A673 (cell line): ENCODE data around the gene TMEM208. TPM values are rescaled to one million over a fixed set of nuclear protein-coding genes. Genes with fewer than 3 reads are reported as not detected.

ENCODE experiments used
- BruUV-seq: library from RNA; stranded (reverse); fragments of 400-500 nt; replicated peaks from 2 replicates; lab custom pipeline; 2021; lab: Mats Ljungman, UMichigan
- CTCF ChIA-PET: fragments of 300-600 bp; sonication (Branson Sonifier 250); formaldehyde crosslinking; loops from one replicate; lab custom pipeline; 2022; ENCODE audit warnings: antibody characterized with exemption; lab: Charles Lee
- POLR2A ChIA-PET: fragments of 300-600 bp; sonication (Branson Sonifier 250); formaldehyde crosslinking; loops from one replicate; lab custom pipeline; 2022; ENCODE audit warnings: antibody characterized with exemption; ENCODE audit not compliant: low non-redundant PET; lab: Charles Lee
- DNase-seq: peaks from one replicate; pipeline ENCODE4 v3.0.0-alpha.2; 2015; ENCODE audit warnings: low spot score
- H3K27ac ChIP-seq: fragments of 200-600 bp; sonication (generic); 2 replicates; pipeline ENCODE4 v1.5.1; 2016; ENCODE audit warnings: mixed run types, low read depth, mild to moderate bottlenecking, mixed read lengths, antibody characterized with exemption, low read length; ENCODE audit not compliant: poor library complexity, severe bottlenecking
- H3K27me3 ChIP-seq: fragments of 200-600 bp; sonication (generic); replicated peaks from 2 replicates; pipeline ENCODE4 v1.6.1; 2017; ENCODE audit warnings: mixed run types, low read depth, mild to moderate bottlenecking, mixed read lengths, antibody characterized with exemption, low read length; ENCODE audit not compliant: insufficient read depth, poor library complexity
- H3K36me3 ChIP-seq: fragments of 200-600 bp; sonication (generic); 2 replicates; pipeline ENCODE4 v1.6.1; 2016; ENCODE audit warnings: mixed run types, mild to moderate bottlenecking, mixed read lengths, antibody characterized with exemption, low read length; ENCODE audit not compliant: insufficient read depth, poor library complexity, severe bottlenecking
- H3K4me1 ChIP-seq: fragments of 200-600 bp; sonication (generic); 2 replicates; pipeline ENCODE4 v1.6.1; 2017; ENCODE audit warnings: mixed run types, mild to moderate bottlenecking, mixed read lengths, antibody characterized with exemption, low read length; ENCODE audit not compliant: insufficient read depth, poor library complexity, severe bottlenecking
- H3K4me3 ChIP-seq: fragments of 200-600 bp; sonication (generic); 2 replicates; pipeline ENCODE4 v1.5.1; 2016; ENCODE audit warnings: low read depth, mixed run types, mild to moderate bottlenecking, mixed read lengths, low read length; ENCODE audit not compliant: poor library complexity, severe bottlenecking
- H3K9me3 ChIP-seq: fragments of 200-600 bp; sonication (generic); 2 replicates; pipeline ENCODE4 v1.6.1; 2016; ENCODE audit warnings: mixed run types, low read depth, mild to moderate bottlenecking, mixed read lengths, antibody characterized with exemption, low read length; ENCODE audit not compliant: poor library complexity, severe bottlenecking
- CTCF ChIP-seq: fragments of 300-800, 200-600 bp; sonication (generic); conservative IDR thresholded peaks from 2 replicates; pipeline ENCODE4 v1.5.1; 2017; ENCODE audit warnings: low read depth, mild to moderate bottlenecking, antibody characterized with exemption, low read length, moderate library complexity, mixed read lengths
- EZH2 ChIP-seq: fragments of 200-600 bp; sonication (generic); IDR thresholded peaks from 2 replicates; pipeline ENCODE4 v1.6.1; 2017; ENCODE audit warnings: borderline replicate concordance, low read depth, mild to moderate bottlenecking, mixed read lengths, antibody characterized with exemption, low read length; ENCODE audit not compliant: poor library complexity, severe bottlenecking
- intact Hi-C: fragments of 100-400 bp; cut with micrococcal nuclease; formaldehyde crosslinking; loops from one replicate; pipeline ENCODE4 v1.10.0; 2022; ENCODE audit not compliant: unreplicated experiment
- total RNA-seq: library from RNA; stranded (reverse); gene quantifications from 2 replicates; pipeline ENCODE4 v1.2.3, GENCODE V29; 2021

The TMEM208 gene
- total RNA-seq, 1 experiment from 2014 or later = 38.2 TPM

DNA sequence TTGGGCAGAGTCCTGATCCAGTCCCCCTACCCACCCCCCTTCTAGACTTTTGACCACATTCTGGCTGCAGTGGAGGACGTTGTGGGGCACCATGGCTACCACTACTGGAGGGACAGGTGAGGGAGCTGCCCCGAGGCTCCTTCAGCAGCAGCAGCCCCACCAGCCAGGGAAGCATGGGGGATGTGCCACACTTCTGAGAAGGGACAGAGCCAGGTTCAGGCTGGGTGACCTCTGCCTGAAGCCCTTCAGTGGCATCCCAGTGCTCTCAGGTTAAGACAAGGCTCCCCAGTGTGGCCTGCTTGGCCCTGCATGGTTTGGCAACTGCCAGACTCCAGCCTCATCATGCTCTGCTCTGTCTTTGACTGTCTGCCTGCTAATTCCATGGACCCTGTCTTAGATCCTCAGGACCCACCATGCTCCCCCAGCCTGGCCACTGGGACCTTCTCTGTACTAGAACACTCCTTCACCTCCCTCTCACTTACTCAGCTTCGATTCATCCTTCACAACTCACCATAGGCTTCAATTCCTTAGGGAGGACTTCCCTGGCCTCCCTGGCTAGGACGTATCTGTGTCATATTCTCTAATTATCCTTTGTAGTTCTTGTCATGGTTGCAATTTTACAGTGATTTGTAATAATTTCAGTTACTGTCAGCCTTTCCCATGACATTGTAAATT, 30.7 kb downstream of the TMEM208 start:
- ChIA-PET CTCF (no interaction called here), POLR2A (no interaction called here)
- no peaks in the 10 kb centered on the region for H3K4me1 ChIP-seq
- no peaks in the 10 kb centered on the region for H3K27me3 ChIP-seq
- no peaks in the 10 kb centered on the region for H3K36me3 ChIP-seq
- TF ChIP-seq EZH2 (no peak), CTCF (no peak)
- intact Hi-C loops = no loop called here
- no TSS peak for BruUV-seq
- no peak overlapping the region for H3K4me3 ChIP-seq
- no peak overlapping the region for H3K27ac ChIP-seq
- H3K9me3 ChIP-seq = no peaks in the 10 kb centered on the region
- DNase-seq = no peak

DNA sequence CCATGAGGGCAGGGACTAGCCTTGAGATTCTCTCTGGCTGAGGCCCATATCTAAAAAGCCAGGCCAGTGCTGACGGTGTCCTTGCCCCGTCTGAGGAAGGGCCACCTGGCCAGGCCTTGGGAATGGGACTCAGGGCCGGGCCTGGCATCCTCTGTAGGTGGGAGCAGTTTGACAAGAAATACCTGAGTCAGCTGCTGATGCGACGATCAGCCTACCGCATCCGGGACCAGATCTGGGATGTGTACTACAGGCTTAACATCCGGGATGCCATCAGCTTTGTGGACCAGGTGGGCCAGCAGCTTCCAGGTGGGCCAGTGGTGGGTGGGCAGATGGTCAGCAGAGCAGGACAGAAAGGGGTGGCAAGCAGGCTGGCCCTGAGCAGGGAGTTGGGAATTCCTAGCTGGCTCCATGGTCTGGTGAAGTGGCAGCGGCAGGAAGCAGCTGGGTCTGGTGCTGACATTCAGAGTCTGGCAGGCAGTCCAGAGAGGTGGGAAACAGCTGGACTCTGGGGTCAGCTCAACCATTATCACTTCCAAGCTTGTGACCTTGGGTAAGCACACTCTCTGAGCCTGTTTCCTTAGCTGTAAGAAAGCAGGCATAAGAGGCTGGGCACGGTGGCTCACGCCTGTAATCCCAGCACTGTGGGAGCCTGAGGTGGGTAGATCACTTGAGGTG, 31.4 kb downstream of the TMEM208 start:
- intact Hi-C loops = no loop called here

GRCh38 chr16:67259705-67260104, 32.8 kb downstream of the TMEM208 start:
- POLR2A ChIA-PET = no interaction called here
- Histone ChIP-seq H3K27ac (no peak overlapping the region), H3K4me3 (no peak overlapping the region), H3K4me1 (no peaks in the 10 kb centered on the region), H3K27me3 (no peaks in the 10 kb centered on the region), H3K9me3 (no peaks in the 10 kb centered on the region), H3K36me3 (no peaks in the 10 kb centered on the region)
- no peak for DNase-seq
- intact Hi-C loops = no loop called here
- CTCF ChIA-PET = no interaction called here
- BruUV-seq = no TSS peak
- TF ChIP-seq EZH2 (no peak), CTCF (no peak)

More for the DNA sequence above, 31.4 kb downstream of the TMEM208 start:
- DNase-seq = no peak
- POLR2A ChIA-PET = no interaction called here
- TF ChIP-seq EZH2 (no peak), CTCF (no peak)
- no peaks in the 10 kb centered on the region for H3K9me3 ChIP-seq
- H3K27ac ChIP-seq = no peak overlapping the region
- no peaks in the 10 kb centered on the region for H3K36me3 ChIP-seq
- no peak overlapping the region for H3K4me3 ChIP-seq
- CTCF ChIA-PET = interaction anchor here (0.6 kb wide), 1 partner anchor 80 kb away, joined by 4 read pairs; no protein-coding TSS in a partner anchor
- no peaks in the 10 kb centered on the region for H3K27me3 ChIP-seq
- no TSS peak for BruUV-seq
- H3K4me1 ChIP-seq = no peaks in the 10 kb centered on the region
